Bronchial smooth muscle cell (primary cell): ENCODE results near the gene HK2. TPM values are rescaled to one million over a fixed set of nuclear protein-coding genes. Genes with fewer than 3 reads are reported as not detected.

Experiments used
- total RNA-seq: library from RNA; depleted of rRNA; stranded (reverse); fragments of >200 nt; gene quantifications from 2 replicates; pipeline ENCODE4 v1.2.1, GENCODE V29; 2014

HK2 gene
- total RNA-seq: 16.9 and 20.6 TPM in 2 replicates

GRCh38 chr2:74833418-74834233 is at the start of gene HK2:
Gene HK2, plus strand, starts transcription at chr2:74834127. Its CDS starts 454 bp downstream, at chr2:74834581.

Other genes starting within 250 kb of the HK2 start
- not detected in 2 replicates for gene M1AP, start 185.8 kb upstream of the HK2 start, total RNA-seq
- 3.3 and 4.1 TPM in 2 replicates for gene SEMA4F, start 179.9 kb upstream of the HK2 start, total RNA-seq
- 19.8 and 30.1 TPM in 2 replicates for gene POLE4, start 124.5 kb downstream of the HK2 start, total RNA-seq